NCI-H510A (cell line): ENCODE data around the gene FFAR3.

Experiments used
- DNase-seq: peaks from one replicate; lab custom pipeline; 2025; lab: John Stamatoyannopoulos, UW

Gene FFAR3

GRCh38 chr19:35331551-35332214, 26.6 kb upstream of the FFAR3 start:
- DNase-seq: no peak

GRCh38 chr19:35332817-35333216, 25.4 kb upstream of the FFAR3 start:
- no peak for DNase-seq

DNA sequence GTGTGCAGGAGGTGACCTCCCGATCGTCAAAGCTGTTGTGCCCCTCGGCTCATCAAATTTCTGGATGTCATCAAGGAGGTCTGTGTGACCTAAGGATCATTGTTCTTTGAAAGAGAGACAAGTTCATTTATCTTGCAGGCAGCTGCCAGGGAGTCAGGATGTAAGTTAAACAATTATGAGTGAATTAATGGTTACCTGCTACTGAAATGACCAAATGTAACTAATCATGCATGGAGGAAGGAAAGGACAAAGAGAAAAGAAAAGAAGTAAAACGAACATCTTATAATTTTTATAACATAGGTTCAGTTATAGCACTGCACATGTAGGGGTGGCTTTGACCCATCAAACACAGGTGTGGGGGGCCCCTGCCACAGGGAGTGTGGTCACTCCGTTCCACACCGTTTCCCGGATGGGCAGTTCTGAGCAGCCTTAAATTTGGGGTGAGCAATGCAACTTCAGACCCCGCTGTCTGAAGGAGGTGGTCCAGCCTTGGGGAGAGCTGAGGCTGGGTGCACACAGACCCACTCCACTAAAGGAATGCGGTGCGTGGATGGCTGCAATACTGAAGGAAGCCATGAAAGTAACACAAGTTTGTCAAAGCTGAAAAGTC, 24.0 kb upstream of the FFAR3 start:
- DNase-seq: no peak

GRCh38 chr19:35336166-35336955, 21.9 kb upstream of the FFAR3 start:
- DNase-seq: no peak

GRCh38 chr19:35337097-35337983, 20.9 kb upstream of the FFAR3 start:
- no peak for DNase-seq

GRCh38 chr19:35337984-35338296, 20.3 kb upstream of the FFAR3 start:
- no peak for DNase-seq

DNA sequence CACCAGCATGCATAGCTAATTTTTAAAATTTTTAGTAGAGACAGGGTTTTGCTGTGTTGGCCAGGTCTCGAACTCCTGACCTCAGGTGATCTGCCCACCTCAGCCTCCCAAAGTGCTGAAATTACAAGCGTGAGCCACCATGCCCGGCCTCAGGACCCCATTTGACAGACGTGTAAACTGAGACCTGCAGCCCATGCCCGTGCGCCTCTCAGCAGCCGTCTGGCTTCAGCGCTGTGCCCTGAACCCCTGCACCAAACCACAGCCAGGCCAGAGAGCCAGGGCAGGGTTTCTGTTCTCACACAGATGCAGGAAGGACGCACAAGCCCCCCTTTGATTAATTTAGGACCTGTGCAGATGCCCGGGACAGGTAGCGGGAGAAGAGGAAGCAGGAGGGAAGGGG, 17.8 kb upstream of the FFAR3 start:
- DNase-seq: no peak

DNA sequence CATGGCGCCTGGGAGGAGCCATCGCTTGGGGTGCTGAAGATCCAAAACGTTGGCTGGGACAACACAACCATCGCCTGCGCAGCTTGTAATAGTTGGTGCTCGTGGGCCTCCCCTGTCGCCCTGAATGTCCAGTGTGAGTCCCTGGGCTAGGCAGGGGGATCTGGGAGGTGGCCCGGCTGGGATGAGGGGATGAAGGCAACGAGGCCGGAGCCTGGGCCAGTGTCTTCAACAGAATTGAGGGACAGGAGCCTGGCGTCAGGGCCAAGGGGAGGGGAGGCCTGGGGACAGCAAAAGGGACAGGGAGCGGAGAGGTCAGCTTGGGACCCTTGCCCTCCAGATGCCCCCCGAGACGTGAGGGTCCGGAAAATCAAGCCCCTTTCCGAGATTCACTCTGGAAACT, 17.3 kb upstream of the FFAR3 start:
- no peak for DNase-seq

DNA sequence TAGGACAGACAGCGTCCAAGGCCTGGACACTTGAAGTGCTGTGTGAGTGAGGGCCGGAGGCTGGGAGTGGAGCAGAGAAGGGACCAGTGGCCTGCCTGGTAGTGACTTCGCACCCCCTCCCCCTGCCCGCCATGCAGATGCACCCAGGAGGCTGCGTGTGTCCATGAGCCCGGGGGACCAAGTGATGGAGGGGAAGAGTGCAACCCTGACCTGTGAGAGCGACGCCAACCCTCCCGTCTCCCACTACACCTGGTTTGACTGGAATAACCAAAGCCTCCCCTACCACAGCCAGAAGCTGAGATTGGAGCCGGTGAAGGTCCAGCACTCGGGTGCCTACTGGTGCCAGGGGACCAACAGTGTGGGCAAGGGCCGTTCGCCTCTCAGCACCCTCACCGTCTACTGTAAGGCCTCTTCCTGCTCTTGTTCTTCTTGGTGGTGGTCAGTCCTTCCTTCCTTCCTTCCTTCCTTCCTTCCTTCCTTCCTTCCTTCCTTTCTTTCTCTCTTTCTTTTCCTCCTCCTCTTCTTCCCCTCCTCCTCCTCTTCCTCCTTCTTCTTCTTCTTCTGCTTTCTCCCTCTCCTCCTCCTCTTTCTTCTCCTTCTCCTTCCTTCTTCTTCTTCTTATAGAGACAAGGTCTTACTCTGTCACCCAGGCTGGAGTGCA, 16.6 kb upstream of the FFAR3 start:
- no peak for DNase-seq

GRCh38 chr19:35342430-35342829, 15.8 kb upstream of the FFAR3 start:
- DNase-seq: no peak

- no peak for DNase-seq
These were observed 13.7 kb upstream of the FFAR3 start for GRCh38 chr19:35344511-35345031.

- DNase-seq: no peak
These were observed 12.6 kb upstream of the FFAR3 start for GRCh38 chr19:35345671-35346111.

GRCh38 chr19:35346193-35347052, 11.8 kb upstream of the FFAR3 start:
- DNase-seq: no peak

DNA sequence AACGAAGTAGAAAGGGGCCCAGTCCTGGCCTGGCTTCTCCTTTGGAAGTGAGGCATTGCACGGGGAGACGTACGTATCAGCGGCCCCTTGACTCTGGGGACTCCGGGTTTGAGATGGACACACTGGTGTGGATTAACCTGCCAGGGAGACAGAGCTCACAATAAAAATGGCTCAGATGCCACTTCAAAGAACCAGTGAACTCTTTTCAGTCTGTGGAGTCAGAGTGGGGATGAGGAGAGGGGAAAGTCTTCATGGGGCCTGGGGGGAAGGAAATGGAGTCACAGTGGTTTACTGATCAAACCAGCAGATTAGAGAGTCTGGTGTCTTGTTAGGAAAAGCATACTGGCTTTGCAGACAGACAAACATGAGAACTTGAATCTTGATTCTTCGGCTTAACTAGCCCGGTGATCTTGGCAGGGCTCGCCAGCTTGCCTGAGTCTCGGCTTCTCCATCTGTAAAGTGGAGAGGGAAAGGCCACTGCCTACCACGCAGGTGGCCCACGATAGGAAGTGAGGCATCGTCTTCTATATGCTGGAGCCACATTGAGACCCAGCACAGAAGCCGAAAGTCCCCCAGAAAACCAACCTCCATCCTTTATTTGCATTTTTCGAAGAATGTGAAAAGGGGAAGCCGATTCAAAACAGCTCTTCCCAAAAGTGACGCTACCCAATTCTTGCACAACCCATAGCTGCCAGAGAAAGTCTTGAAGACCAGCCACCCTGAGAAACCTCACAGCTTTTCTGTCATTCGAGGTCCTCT, 10.9 kb upstream of the FFAR3 start, which contains the start of gene FFAR1:
TSS of gene FFAR1 (plus strand) at position 732 of the 759 bp plus-strand sequence. CDS start 3,650 bp downstream, outside the sequence.
- no peak for DNase-seq

DNA sequence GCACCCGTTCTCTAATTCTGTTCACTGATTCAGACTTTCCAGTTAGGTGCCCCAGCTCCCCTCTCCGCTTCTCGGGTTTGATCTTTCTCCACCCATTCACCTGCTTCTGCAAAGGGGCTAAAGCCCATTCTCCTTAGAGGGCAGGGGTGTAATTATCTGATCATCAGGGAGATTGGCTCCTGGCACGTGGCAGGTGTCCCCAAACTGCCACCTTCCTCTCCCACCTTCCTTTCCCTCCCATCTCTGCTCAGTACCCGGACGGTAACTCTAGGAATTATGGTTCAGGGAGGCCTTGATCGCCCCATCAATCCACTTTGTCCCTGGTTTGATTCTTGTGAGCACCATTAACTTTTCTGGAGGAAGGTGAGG, 10.3 kb upstream of the FFAR3 start:
- no peak for DNase-seq

- DNase-seq: no peak
These were observed 9.2 kb upstream of the FFAR3 start for GRCh38 chr19:35348911-35349611.

- DNase-seq: no peak
These were observed 8.4 kb upstream of the FFAR3 start for GRCh38 chr19:35349614-35350521.

GRCh38 chr19:35350591-35350990, 7.7 kb upstream of the FFAR3 start:
- DNase-seq: no peak
